ENCODE measurements around the gene ASGR2.
"Not testable (repeated sequence)": the region's sequence is repeated elsewhere in the genome, so short reads cannot be mapped to it uniquely, and the experiment has no call there.

The ASGR2 gene

GRCh38 chr17:7123844-7124243, 9.2 kb upstream of the ASGR2 start:
- DNase-seq = no peak

- no peak for DNase-seq
These were observed 7.8 kb upstream of the ASGR2 start for GRCh38 chr17:7122381-7122780.

GRCh38 chr17:7120635-7121034, 6.0 kb upstream of the ASGR2 start:
- not testable (repeated sequence) for DNase-seq

- DNase-seq = no peak
These were observed 5.5 kb upstream of the ASGR2 start for GRCh38 chr17:7120123-7120522.

GRCh38 chr17:7119314-7119713, 4.7 kb upstream of the ASGR2 start:
- no peak for DNase-seq

GRCh38 chr17:7114875-7115614, 423 bp upstream of the ASGR2 start:
- no peak for DNase-seq

- no peak for DNase-seq
These were observed 1.1 kb downstream of the ASGR2 start for GRCh38 chr17:7113273-7114071.

GRCh38 chr17:7112510-7113108, 2.0 kb downstream of the ASGR2 start:
- no peak for DNase-seq

- no peak for DNase-seq
These were observed 2.7 kb downstream of the ASGR2 start for GRCh38 chr17:7111784-7112509.

GRCh38 chr17:7110617-7111306, 3.9 kb downstream of the ASGR2 start:
- DNase-seq = no peak

GRCh38 chr17:7109461-7110322, 4.9 kb downstream of the ASGR2 start:
- no peak for DNase-seq

GRCh38 chr17:7108981-7109380, 5.6 kb downstream of the ASGR2 start:
- no peak for DNase-seq

GRCh38 chr17:7108560-7108925, 6.1 kb downstream of the ASGR2 start:
- DNase-seq = no peak

GRCh38 chr17:7107795-7108559, 6.6 kb downstream of the ASGR2 start:
- no peak for DNase-seq

- DNase-seq = no peak
These were observed 7.4 kb downstream of the ASGR2 start for GRCh38 chr17:7107012-7107754.

- DNase-seq = no peak
These were observed 12.2 kb downstream of the ASGR2 start for GRCh38 chr17:7102421-7102820.

- DNase-seq = no peak
These were observed 13.1 kb downstream of the ASGR2 start for GRCh38 chr17:7101531-7101930.

GRCh38 chr17:7100641-7101379, 13.8 kb downstream of the ASGR2 start:
- not testable (repeated sequence) for DNase-seq

GRCh38 chr17:7098802-7099459, 15.7 kb downstream of the ASGR2 start:
- DNase-seq = no peak

Measured in effector CD4-positive, alpha-beta T cell (primary cell).